ENCODE data around the gene TAS2R8. TPM values are rescaled to one million over a fixed set of nuclear protein-coding genes. Genes with fewer than 3 reads are reported as not detected.

The TAS2R8 gene
- total and polyA plus RNA-seq, 2 donors from 2014 or later, result not detected

- no peaks in the 10 kb centered on the region for H3K9me3 ChIP-seq (ENCODE audit: control insufficient read depth in 2 of 3, insufficient read depth in 1 of 3, low read length in 3 of 3)
- no peaks in the 10 kb centered on the region for H3K27me3 ChIP-seq (ENCODE audit: control insufficient read depth, insufficient read depth, low read length)
- H3K4me3 ChIP-seq (ENCODE audit: low read length in 3 of 3), result no peak overlapping the region
- H3K27ac ChIP-seq (ENCODE audit: low read depth in 2 of 2, low read length in 2 of 2), result no peak overlapping the region
- no peak for TF ChIP-seq CTCF (IDR thresholded peaks at IDR 0.05; ENCODE audit: borderline replicate concordance, extremely low read depth, insufficient read depth)
- H3K4me1 ChIP-seq (ENCODE audit: control insufficient read depth in 2 of 3, insufficient read depth in 2 of 3, low read depth in 1 of 3, low read length in 3 of 3), result no peaks in the 10 kb centered on the region
- intact Hi-C loops (cut with DNase I), result loop anchor here (10.0 kb wide), 1 partner anchor 706 kb away; no protein-coding TSS in a partner anchor
- DNase-seq (no peak), FAIRE-seq (no peak)
- H3K9ac ChIP-seq (ENCODE audit: low read length in 3 of 3), result no peak overlapping the region
- no peaks in the 10 kb centered on the region for H3K36me3 ChIP-seq (ENCODE audit: control insufficient read depth in 2 of 3, insufficient read depth in 3 of 3, low read length in 3 of 3)
Measured at GRCh38 chr12:10779103-10779502, 28.0 kb downstream of the TAS2R8 start.

GRCh38 chr12:10771132-10771733 lies 35.9 kb downstream of the TAS2R8 start:
- Histone ChIP-seq H3K9ac (ENCODE audit: low read length in 3 of 3) (no peak overlapping the region), H3K4me1 (ENCODE audit: control insufficient read depth in 2 of 3, insufficient read depth in 2 of 3, low read depth in 1 of 3, low read length in 3 of 3) (no peaks in the 10 kb centered on the region), H3K36me3 (ENCODE audit: control insufficient read depth in 2 of 3, insufficient read depth in 3 of 3, low read length in 3 of 3) (no peaks in the 10 kb centered on the region), H3K27me3 (ENCODE audit: control insufficient read depth, insufficient read depth, low read length) (no peaks in the 10 kb centered on the region), H3K4me3 (ENCODE audit: low read length in 3 of 3) (no peak overlapping the region), H3K9me3 (ENCODE audit: control insufficient read depth in 2 of 3, insufficient read depth in 1 of 3, low read length in 3 of 3) (no peaks in the 10 kb centered on the region), H3K27ac (ENCODE audit: low read depth in 2 of 2, low read length in 2 of 2) (no peak overlapping the region)
- intact Hi-C loops (cut with DNase I), result loop anchor here (10.0 kb wide), 1 partner anchor 714 kb away; no protein-coding TSS in a partner anchor
- DNase-seq, result peak in 2 of 5 donors; percentile 21 to 55
- TF ChIP-seq CTCF (IDR thresholded peaks at IDR 0.05; ENCODE audit: borderline replicate concordance, extremely low read depth, insufficient read depth), result peak; percentile 45
- FAIRE-seq, result peak; percentile 96

- Histone ChIP-seq H3K9ac (ENCODE audit: low read length in 3 of 3) (no peak overlapping the region), H3K27me3 (ENCODE audit: control insufficient read depth, insufficient read depth, low read length) (no peaks in the 10 kb centered on the region), H3K36me3 (ENCODE audit: control insufficient read depth in 2 of 3, insufficient read depth in 3 of 3, low read length in 3 of 3) (no peaks in the 10 kb centered on the region), H3K27ac (ENCODE audit: low read depth in 2 of 2, low read length in 2 of 2) (no peak overlapping the region), H3K4me3 (ENCODE audit: low read length in 3 of 3) (no peak overlapping the region), H3K4me1 (ENCODE audit: control insufficient read depth in 2 of 3, insufficient read depth in 2 of 3, low read depth in 1 of 3, low read length in 3 of 3) (no peaks in the 10 kb centered on the region), H3K9me3 (ENCODE audit: control insufficient read depth in 2 of 3, insufficient read depth in 1 of 3, low read length in 3 of 3) (peaks cover 0 to 11% (median 0%) of the 10 kb centered on the region in 3 donors)
- DNase-seq (no peak), FAIRE-seq (no peak)
- no peak for TF ChIP-seq CTCF (IDR thresholded peaks at IDR 0.05; ENCODE audit: borderline replicate concordance, extremely low read depth, insufficient read depth)
- intact Hi-C loops (cut with DNase I), result no loop called here
Measured at GRCh38 chr12:10759657-10760056, 47.4 kb downstream of the TAS2R8 start.

All from kidney (tissue), 14 donors.